GM19238 (cell line): ENCODE data around the gene UNC5A.

Experiments used
- DNase-seq: peaks from one replicate; pipeline ENCODE4 v3.0.0; 2011; ENCODE audit warnings: low spot score; ENCODE audit not compliant: insufficient read length

UNC5A gene

DNA sequence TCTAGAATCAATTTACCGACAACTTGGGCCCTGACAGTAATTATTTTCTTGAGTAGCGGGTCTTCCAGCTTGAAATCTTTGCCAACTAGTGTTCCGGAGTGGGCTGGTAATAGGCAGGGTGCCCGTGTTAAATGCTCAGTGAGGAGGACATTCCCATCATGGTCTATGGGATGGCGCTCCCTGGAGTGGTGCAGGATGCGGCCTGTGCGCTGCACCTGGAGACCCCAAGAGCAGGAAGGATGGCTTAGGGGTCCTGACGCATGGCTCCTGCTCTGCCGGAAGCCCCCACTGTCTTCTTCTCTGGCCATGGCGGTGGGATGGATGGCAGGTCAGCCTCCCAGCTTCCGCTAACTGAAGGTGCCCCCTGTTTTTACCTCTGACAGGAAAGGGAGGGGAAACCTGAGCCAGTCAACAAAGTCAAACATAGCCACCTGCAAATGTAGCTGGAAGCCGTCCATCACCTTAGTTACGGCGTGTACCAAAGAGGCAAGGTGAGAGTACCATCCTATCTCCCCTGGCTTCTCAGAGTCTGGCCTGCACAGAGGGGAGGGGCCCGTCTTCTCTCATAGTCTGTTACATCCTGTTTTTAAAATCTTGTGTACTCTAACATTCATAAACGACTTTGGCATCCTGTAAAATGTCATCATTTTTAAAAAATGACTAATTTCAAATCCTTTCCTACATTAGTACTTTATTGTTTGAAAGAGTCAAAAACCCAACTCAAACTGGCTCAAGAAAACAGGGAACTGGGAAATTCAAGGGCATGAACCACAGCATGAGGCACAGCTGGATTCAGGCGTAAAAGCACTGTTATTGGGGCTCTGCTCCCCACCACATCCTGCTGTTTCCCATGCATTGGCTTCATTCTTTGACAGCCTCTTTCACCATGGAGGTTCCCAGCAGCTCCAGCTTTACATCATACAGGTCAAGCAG, 28.5 kb upstream of the UNC5A start:
- no peak for DNase-seq

- DNase-seq, result no peak
Measured at GRCh38 chr5:176784218-176785165, 25.9 kb upstream of the UNC5A start.

GRCh38 chr5:176785184-176786145, 24.9 kb upstream of the UNC5A start:
- no peak for DNase-seq

DNA sequence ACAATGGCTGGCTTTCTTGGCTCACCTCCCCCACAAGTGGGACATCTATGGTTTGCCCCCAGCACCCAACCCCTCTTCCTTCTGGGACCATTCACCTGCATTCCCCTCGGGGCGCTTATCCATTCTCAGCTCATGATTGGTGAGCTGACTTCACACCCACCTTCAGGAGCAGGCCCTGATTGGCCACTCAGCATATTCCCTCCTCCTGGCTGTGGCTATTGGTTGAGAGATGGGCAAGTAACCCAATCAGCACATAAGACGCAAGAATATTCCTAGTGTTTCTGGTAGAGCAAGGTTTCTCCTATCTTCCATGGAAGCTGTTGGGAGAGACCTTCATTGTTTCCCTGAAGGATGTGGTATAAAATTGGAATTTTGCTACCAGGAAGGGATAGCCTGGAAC, 22.7 kb upstream of the UNC5A start:
- no peak for DNase-seq

DNA sequence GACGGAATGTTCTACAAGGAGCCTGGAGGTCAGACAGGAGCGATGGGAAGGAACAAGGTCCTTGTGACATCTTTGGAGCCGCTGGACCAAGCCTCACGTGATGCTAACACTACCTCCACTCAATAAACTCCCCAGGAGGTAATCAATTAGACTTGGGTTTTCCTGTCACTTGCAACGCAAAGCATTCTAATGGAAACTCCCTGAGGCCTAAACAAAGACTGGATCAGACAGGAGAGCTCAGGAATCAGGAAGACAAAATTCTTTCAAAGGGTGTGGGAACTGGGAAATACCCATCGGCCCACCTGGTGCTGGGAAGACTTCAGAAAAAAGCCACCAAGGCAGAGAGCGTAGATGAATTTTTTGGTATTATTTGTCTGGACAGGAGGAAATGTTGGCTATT, 22.3 kb upstream of the UNC5A start:
- DNase-seq, result no peak

GRCh38 chr5:176788941-176789872, 21.2 kb upstream of the UNC5A start:
- DNase-seq, result no peak

DNA sequence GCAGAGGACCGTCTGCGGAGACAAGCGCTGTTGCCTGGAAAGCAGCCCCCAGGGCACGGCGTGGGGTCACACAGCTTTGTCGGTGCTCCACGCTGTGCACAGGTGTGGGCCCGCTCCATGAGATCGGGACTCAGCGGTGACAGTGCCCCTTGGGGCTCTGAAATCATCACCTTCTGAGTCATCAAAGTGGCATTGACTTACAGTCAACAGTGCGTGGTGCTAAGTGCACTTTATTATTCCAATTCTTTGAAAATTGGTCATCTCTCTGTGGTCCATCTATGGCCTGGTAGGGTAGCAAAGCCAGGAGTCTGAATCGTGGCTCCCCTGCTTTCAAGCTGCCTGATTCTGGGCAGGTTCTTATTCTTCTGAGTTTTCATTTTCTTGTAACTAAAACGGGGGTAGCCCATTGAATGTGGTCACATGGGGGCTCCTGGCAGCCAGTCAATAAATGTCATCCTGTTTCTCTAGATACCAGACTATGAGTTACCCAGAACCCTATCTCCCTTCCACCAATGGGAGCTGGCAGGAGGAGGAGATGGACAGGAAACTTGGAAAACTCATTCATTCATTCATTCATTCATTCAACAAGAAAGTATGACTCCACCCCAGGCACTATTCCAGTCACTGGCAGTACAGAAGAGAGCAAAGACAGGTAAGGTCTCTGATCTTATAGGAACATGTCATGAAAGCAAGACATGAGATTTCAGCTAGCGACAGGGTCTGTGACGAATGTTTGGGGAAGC, 20.3 kb upstream of the UNC5A start:
- DNase-seq, result no peak

DNA sequence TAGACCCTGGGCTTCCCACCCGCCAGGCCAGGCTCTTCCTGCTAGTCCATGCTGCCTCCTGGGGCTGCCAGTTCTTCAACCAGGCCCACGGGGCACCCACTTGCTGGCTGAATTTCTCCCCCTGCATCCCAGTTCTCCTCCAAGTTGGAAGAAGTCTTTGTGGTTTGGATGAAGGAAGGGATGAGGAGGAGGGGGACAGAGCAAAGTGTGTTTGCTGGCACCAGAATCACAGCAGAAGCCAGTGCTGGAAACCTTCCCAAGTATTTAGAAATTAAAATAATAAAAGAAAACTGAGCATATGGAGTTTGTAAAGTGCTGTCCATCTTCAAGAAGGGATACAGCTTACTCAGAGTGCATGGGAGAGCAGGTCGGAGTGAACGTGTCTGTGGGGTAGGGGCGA, 19.4 kb upstream of the UNC5A start:
- DNase-seq, result no peak

DNA sequence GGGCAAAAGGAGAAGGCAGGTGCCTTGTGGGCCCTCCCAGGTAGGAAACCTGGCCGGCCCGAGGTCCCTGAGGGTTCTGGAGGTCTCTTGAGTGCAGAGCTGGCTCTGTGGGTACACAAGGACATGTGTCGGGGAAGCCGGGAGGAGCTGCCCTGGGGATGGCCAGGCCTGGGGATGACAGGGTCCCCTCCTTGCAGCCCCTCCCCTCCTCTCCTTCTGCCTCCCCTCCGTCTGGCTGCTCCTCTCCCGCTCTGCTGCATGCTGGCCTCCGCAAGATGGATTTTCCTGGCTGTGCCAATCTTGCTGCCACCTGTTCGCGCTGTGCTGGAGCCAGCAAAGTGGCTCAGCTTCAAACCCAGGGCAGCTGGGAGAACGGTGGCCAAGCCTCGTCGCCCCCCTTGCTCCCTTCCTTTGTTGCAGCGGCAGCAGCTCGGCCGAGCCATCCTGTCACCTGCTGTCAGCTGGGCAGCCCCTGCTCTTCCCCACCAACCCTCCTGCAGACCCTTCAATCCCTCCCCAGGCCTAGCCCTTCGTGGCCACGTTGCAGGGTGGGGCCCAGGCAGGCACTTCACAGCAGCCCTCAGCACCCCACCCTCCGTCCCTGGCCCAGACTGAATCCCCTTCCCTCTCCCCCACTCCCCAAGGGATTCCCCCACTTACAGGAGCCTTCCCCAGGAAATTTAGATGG, 17.6 kb upstream of the UNC5A start:
- no peak for DNase-seq

GRCh38 chr5:176793343-176793699, 17.0 kb upstream of the UNC5A start:
- no peak for DNase-seq

- DNase-seq, result no peak
Measured at GRCh38 chr5:176793736-176794135, 16.6 kb upstream of the UNC5A start.

GRCh38 chr5:176794509-176794908, 15.8 kb upstream of the UNC5A start:
- DNase-seq, result no peak

GRCh38 chr5:176796411-176796810, 13.9 kb upstream of the UNC5A start:
- DNase-seq, result no peak

DNA sequence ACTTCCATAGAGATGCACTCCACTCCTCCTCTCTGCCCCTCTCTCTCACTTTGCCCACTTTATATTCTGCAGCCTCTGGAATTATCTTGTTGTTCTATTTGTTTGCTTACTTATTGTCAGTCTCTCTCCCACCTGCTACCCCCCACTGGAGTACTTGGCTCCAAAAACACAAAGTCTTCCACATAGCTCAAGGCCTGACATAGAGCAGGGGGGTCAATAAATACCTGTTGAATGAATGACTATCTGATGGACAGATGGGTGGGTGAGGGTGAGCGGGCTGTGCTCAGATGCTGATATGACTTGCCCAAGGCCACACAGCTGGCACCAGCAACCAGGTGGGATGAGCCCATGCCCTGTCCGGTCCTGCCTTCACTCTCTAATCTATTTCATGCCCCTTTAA, 13.4 kb upstream of the UNC5A start:
- DNase-seq, result no peak

- no peak for DNase-seq
Measured at GRCh38 chr5:176797456-176798050, 12.8 kb upstream of the UNC5A start.

GRCh38 chr5:176798086-176798876, 12.1 kb upstream of the UNC5A start:
- DNase-seq, result no peak

- DNase-seq, result no peak
Measured at GRCh38 chr5:176798949-176799348, 11.4 kb upstream of the UNC5A start.

- no peak for DNase-seq
Measured at GRCh38 chr5:176799488-176799887, 10.9 kb upstream of the UNC5A start.
